Sigmoid colon (tissue), 7 donors: ENCODE measurements around the gene KLHL22. TPM values are rescaled to one million over a fixed set of nuclear protein-coding genes. Genes with fewer than 3 reads are reported as not detected.
A peak's percentile ranks its signal among the peaks of the same experiment; 100 is the strongest.

Experiments
- DNase-seq: peaks from one replicate; pipeline ENCODE4 v3.0.0-alpha.2; 2019
- H3K27ac ChIP-seq, 4 donors: fragments of 200-600 bp; sonication (generic); one replicate each; pipeline ENCODE4 v1.5.1; 2016 to 2019; ENCODE audit warnings: mild to moderate bottlenecking in 1 of 4
- H3K27me3 ChIP-seq, 3 donors: fragments of 200-600 bp; sonication (generic); one replicate each; pipeline ENCODE4 v1.5.1; 2019; ENCODE audit warnings: mild to moderate bottlenecking in 1 of 3
- H3K36me3 ChIP-seq, 4 donors: fragments of 200-600 bp; sonication (generic); one replicate each; pipeline ENCODE4 v1.5.1; 2016 to 2019
- H3K4me1 ChIP-seq, 4 donors: fragments of 200-600 bp; sonication (generic); one replicate each; pipeline ENCODE4 v1.5.1; 2017 to 2019
- H3K4me3 ChIP-seq, 4 donors: fragments of 200-600 bp; sonication (generic); one replicate each; pipeline ENCODE4 v1.5.1; 2017 to 2019; ENCODE audit warnings: mild to moderate bottlenecking in 2 of 4, moderate library complexity in 1 of 4
- H3K9me3 ChIP-seq, 4 donors: fragments of 200-600 bp in 3 of 4; sonication (generic) in 3 of 4; one replicate each; pipeline versions ENCODE4 v1.5.1 to v1.6.1; 2013 to 2019
- CTCF ChIP-seq, 4 experiments: fragments of 450-650 bp in 3 of 4; fragments of 200-600 bp in 1 of 4; IDR thresholded peaks; one replicate each; pipeline ENCODE4 v1.5.1; 2016 to 2019; ENCODE audit warnings: antibody characterized with exemption in 4 of 4, mild to moderate bottlenecking in 3 of 4, moderate library complexity in 2 of 4
- EP300 ChIP-seq, 4 donors: sonication (generic); formaldehyde crosslinking; IDR thresholded peaks; one replicate each; pipeline ENCODE4 v1.6.1; 2017; ENCODE audit warnings: antibody characterized with exemption in 4 of 4
- POLR2A ChIP-seq, 2 donors: fragments of 450-650 bp; IDR thresholded peaks; one replicate each; pipeline ENCODE4 v1.6.1; 2016; ENCODE audit warnings: antibody characterized with exemption in 2 of 2, mild to moderate bottlenecking in 2 of 2, moderate library complexity in 2 of 2
- POLR2AphosphoS5 ChIP-seq, 4 donors: sonication (generic); formaldehyde crosslinking; IDR thresholded peaks; one replicate each; pipeline ENCODE4 v1.6.1; 2017; ENCODE audit warnings: antibody characterized with exemption in 4 of 4
- WGBS, 2 donors: extraction: QIAGEN DNeasy Blood & Tissue Kit; methylation state at CpG; one replicate each; pipeline ENCODE4 v1.1.7; 2013; 5-methylcytosine and 5-hydroxymethylcytosine counted together
- intact Hi-C: fragments of 100-400 bp; cut with DNase I; formaldehyde crosslinking; loops from one replicate; pipeline ENCODE4 v1.15.1; 2023
- polyA plus RNA-seq, 3 donors: library from polyadenylated mRNA; stranded (reverse); fragments of 200-250 nt; gene quantifications; one replicate each; pipeline ENCODE4 v1.2.3, GENCODE V29; 2013
- total RNA-seq, 4 donors: library from RNA; depleted of rRNA; stranded (reverse); fragments of >200 nt; gene quantifications; one replicate each; pipeline ENCODE4 v1.1.0, GENCODE V29; 2016
- donor health status: healthy with polysubstance abuse.
- donor health status: Bipolar disorder and iron deficiency.
- donor health status: healthy.

KLHL22 gene
- total and polyA plus RNA-seq, 7 donors = 5.4 to 39.6 (median 26.4) TPM

GRCh38 chr22:20537325-20537756, 41.7 kb upstream of the KLHL22 start:
- H3K9me3 ChIP-seq = no peaks in the 10 kb centered on the region
- H3K27me3 ChIP-seq = no peaks in the 10 kb centered on the region
- peaks cover 6 to 46% (median 11%) of the 10 kb centered on the region in 4 donors for H3K36me3 ChIP-seq
- intact Hi-C loops = no loop called here
- H3K27ac ChIP-seq = peak overlapping the region in 1 of 4 donors; percentile 10
- WGBS, 2 donors = 96 to 98% methylated on average over 3 of the region's 3 CpGs
- H3K4me1 ChIP-seq = peaks cover 0 to 41% (median 37%) of the 10 kb centered on the region in 4 donors
- DNase-seq = no peak
- H3K4me3 ChIP-seq = no peak overlapping the region
- TF ChIP-seq EP300 (IDR thresholded peaks at IDR 0.05) = no peak
- no peak for TF ChIP-seq CTCF (IDR thresholded peaks at IDR 0.05)
- TF ChIP-seq POLR2AphosphoS5 (IDR thresholded peaks at IDR 0.05) = no peak
- TF ChIP-seq POLR2A (IDR thresholded peaks at IDR 0.05) = no peak

- peak overlapping the region in 1 of 4 donors; percentile 10 for H3K27ac ChIP-seq
- DNase-seq = no peak
- H3K27me3 ChIP-seq = no peaks in the 10 kb centered on the region
- H3K36me3 ChIP-seq = peaks cover 6 to 40% (median 11%) of the 10 kb centered on the region in 4 donors
- H3K4me1 ChIP-seq = peaks cover 3 to 47% (median 43%) of the 10 kb centered on the region in 4 donors
- 80 to 85% methylated on average over 12 of the region's 12 CpGs for WGBS, 2 donors
- intact Hi-C loops = no loop called here
- no peak overlapping the region for H3K4me3 ChIP-seq
- TF ChIP-seq CTCF (IDR thresholded peaks at IDR 0.05) (no peak), POLR2AphosphoS5 (IDR thresholded peaks at IDR 0.05) (no peak), EP300 (IDR thresholded peaks at IDR 0.05) (no peak), POLR2A (IDR thresholded peaks at IDR 0.05) (no peak)
- H3K9me3 ChIP-seq = no peaks in the 10 kb centered on the region
Observed at GRCh38 chr22:20536590-20537324, 41.2 kb upstream of the KLHL22 start.

GRCh38 chr22:20533879-20534265, 38.3 kb upstream of the KLHL22 start:
- Histone ChIP-seq H3K9me3 (no peaks in the 10 kb centered on the region), H3K4me1 (peaks cover 3 to 67% (median 63%) of the 10 kb centered on the region in 4 donors), H3K27me3 (no peaks in the 10 kb centered on the region), H3K36me3 (peaks cover under 1 to 24% (median 10%) of the 10 kb centered on the region in 4 donors), H3K27ac (peak overlapping the region in 3 of 4 donors; percentile 77 to 89 (median 85)), H3K4me3 (no peak overlapping the region)
- TF ChIP-seq EP300 (IDR thresholded peaks at IDR 0.05) (no peak), POLR2A (IDR thresholded peaks at IDR 0.05) (no peak), POLR2AphosphoS5 (IDR thresholded peaks at IDR 0.05) (no peak), CTCF (IDR thresholded peaks at IDR 0.05) (no peak)
- no peak for DNase-seq
- WGBS, 2 donors = 63 to 78% methylated on average over 3 of the region's 3 CpGs
- intact Hi-C loops = no loop called here

- intact Hi-C loops = no loop called here
- WGBS, 2 donors = 91 to 94% methylated on average over 11 of the region's 11 CpGs
- peaks cover 3 to 73% (median 63%) of the 10 kb centered on the region in 4 donors for H3K4me1 ChIP-seq
Observed at GRCh38 chr22:20533095-20533878, 37.7 kb upstream of the KLHL22 start.

More at GRCh38 chr22:20533095-20533878, 37.7 kb upstream of the KLHL22 start:
- Histone ChIP-seq H3K36me3 (peaks cover 0 to 24% (median 12%) of the 10 kb centered on the region in 4 donors), H3K27ac (peak overlapping the region; percentile 77 to 89 (median 82)), H3K27me3 (no peaks in the 10 kb centered on the region), H3K4me3 (no peak overlapping the region), H3K9me3 (no peaks in the 10 kb centered on the region)
- DNase-seq = no peak
- TF ChIP-seq CTCF (IDR thresholded peaks at IDR 0.05) (no peak), POLR2A (IDR thresholded peaks at IDR 0.05) (no peak), EP300 (IDR thresholded peaks at IDR 0.05) (no peak), POLR2AphosphoS5 (IDR thresholded peaks at IDR 0.05) (no peak)
